HG03196 (cell line): ENCODE measurements around the gene RAB5IF.
"Not testable (repeated sequence)": the region's sequence is repeated elsewhere in the genome, so short reads cannot be mapped to it uniquely, and the experiment has no call there.

Source experiments
- ATAC-seq: cut with Tn5 transposase; IDR thresholded peaks from one replicate; pipeline ENCODE4 v1.9.1; 2021; ENCODE audit not compliant: unreplicated experiment

RAB5IF gene

DNA sequence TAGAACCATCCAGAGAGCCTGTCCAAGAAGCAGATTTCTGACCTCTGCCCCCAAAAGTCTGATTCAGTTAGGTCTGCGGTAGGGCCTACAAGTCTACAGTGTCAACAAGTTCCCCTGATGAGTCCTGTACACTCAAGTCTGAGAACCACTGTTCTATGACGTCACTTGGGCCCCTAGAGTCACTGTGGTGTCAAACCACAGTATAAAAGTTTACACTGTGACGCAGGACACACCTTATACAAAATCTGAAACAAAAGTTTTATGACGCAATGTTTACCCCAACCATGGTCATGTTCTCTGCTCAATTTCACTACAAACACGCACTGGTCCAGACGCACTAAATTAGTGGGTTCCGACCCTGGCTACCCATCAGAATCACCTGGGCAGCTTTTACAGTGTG, 22.5 kb downstream of the RAB5IF start:
- no peak for ATAC-seq

DNA sequence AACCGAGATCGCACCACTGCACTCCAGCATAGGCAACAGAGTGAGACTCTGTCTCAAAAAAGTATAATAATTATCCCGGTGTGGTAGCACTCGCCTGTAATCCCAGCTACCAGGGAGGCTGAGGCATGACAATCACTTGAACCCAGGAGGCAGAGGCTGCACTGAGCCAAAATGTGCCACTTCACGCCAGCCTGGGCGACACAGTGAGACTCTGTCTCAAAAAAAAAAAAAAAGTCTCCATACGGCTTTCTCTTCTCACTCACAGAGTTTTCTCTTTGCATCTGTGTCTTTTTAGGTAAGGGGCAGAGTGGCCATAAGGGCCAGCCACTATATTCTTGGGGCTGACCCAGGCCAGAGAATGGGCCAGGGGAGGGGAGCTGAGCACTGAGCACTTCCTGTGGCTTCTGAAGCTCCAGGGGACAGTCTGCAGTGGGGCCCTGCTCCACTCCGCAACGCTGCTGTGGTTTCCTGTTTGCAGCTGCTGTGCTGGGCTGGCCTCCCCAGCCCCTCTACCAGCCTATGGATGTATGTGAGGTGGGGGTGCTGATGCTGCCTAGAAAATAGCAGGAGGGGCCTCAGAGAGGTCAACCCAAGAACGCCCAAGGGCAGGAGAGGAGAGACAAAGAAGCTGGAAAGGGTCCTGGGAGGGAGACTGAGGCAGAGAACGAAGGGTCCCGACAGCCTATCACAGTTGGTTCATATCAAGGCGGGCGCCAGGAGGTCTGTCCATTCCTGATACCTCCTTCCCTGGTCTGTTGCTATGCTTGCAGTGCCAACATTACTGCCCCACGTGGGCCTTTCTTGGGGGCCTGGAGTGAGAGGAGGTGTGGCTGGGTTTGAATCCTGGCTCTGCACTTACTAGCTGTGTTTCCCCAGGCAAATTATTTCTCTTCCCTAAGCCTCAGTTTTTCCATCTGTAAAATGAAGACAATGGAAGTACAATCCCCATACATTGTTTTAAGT, 24.4 kb downstream of the RAB5IF start:
- no peak for ATAC-seq

GRCh38 chr20:36631646-36632045, 26.1 kb downstream of the RAB5IF start:
- ATAC-seq: no peak

DNA sequence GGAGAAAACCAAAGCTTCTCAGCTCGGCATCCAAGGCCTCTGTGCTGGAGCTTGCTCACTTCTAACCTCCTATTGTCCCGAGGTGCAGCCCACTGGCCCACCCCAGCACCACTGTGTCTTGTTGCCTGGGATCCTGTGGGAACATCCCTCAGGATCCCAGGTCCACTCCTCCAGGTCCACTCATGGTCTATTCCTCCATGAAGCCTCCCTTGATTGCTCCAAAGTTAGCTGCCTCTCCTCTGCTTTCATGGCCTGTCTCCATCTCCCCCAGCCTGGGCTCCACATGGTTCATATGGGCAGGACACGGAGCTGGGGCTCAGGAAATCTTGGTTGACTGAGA, 26.5 kb downstream of the RAB5IF start:
- no peak for ATAC-seq

- ATAC-seq: no peak
Measured at GRCh38 chr20:36632487-36633284, 27.1 kb downstream of the RAB5IF start.

- ATAC-seq: no peak
Measured at GRCh38 chr20:36633285-36633772, 27.8 kb downstream of the RAB5IF start.

GRCh38 chr20:36634342-36634741, 28.8 kb downstream of the RAB5IF start:
- ATAC-seq: no peak

GRCh38 chr20:36638876-36639400, 33.4 kb downstream of the RAB5IF start:
- ATAC-seq: not testable (repeated sequence)

DNA sequence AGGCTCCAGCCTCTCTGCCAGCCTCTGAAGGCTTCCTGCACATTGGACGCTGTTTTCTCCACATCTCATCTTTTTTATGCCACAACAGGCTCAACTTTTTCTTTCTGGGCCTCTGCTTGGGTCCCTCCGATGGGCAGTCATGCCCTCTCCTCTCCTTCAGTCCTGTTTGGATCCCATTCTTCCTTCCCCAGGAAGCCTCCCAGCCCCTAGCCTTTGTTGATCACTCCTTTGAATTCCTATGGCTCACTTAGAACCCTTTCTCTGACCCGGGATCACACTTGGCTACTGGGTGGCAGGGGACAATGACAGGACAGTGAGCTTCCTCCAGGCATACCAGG, 35.9 kb downstream of the RAB5IF start:
- no peak for ATAC-seq

GRCh38 chr20:36642136-36642535, 36.6 kb downstream of the RAB5IF start:
- no peak for ATAC-seq

GRCh38 chr20:36644032-36644705, 38.6 kb downstream of the RAB5IF start:
- ATAC-seq: no peak

DNA sequence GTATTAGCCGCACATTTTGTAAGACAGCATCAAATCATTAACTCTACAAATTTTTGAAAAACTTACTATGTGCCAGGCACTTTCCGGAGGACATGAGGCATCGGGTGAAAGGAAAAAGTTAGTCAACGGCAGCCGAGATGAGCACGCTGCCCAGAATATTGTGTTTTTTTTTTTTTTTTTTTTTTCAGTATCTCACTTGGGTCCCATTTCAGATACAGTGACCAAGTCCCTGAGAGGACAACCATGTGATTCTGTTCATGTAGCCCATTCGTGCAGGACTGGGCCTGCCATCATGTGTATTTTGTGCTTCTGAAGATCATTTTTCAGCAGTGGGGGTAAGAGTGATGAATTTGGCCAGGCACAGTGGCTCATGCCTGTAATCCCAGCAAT, 39.1 kb downstream of the RAB5IF start:
- no peak for ATAC-seq

- no peak for ATAC-seq
Measured at GRCh38 chr20:36645353-36645752, 39.8 kb downstream of the RAB5IF start.

DNA sequence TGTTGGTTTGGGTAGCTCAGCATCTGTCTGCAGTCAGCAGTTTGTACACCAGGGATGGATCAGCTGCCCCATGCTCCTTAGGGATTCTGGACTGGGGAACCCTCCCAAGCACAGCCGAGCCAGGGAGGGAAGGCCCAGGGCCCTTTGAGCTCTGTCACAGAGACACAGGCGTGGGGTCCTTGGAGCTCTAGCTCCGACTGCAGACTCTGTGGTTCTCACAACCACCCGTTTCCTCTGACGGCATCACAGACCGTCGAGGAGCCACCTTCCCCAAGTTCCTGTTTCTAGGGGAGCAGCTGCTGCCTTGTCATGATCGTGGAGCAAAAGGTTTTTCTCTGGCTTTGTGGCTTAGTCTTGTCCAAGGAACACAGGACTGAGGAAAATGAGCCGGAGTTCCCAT, 40.4 kb downstream of the RAB5IF start, which contains the start of gene SLA2:
Gene SLA2 (minus strand): TSS at position 199 of the 400 bp plus-strand sequence. CDS start 4,861 bp downstream, outside the sequence.
- no peak for ATAC-seq

DNA sequence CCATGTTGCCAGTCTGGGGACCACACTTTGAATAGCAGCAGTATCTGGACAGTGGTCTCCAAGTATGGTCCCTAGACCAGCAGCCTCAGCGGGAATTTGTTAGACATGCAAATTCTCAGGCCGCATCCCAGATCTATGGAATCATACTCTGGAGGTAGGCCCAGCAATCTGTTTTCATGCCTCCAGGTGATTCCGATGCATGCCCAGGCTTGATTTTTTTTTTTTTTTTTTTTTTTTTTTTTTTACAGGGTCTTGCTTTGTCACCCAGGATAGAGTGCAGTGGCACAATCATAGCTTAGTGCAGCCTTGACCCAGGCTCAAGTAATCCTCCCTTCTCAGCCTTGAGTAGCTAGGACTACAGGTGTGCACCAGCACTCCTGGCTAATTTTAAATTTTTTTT, 41.1 kb downstream of the RAB5IF start:
- no peak for ATAC-seq

GRCh38 chr20:36647196-36648121, 41.9 kb downstream of the RAB5IF start:
- ATAC-seq: no peak

GRCh38 chr20:36653456-36653855, 47.9 kb downstream of the RAB5IF start:
- ATAC-seq: no peak

GRCh38 chr20:36654506-36654905, 48.9 kb downstream of the RAB5IF start:
- no peak for ATAC-seq

DNA sequence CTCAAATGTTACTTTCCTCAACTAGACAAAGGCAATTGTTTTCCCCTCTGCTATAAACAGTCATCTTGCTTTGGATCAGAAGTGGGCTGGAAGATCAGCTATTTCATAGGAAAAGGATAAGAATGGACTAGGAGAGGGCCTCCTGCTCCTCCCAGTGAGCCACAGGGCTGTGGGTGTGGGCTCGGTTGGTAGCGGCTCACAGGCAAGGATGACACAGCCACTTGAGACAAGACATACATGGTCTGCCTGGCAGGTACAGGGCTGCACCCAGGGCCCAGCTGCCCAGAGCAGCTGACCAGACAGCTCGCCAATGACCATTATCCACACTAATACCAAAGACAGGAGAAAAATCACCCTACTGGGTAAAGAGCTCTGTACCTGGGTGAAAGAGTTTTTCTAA, 49.4 kb downstream of the RAB5IF start:
- no peak for ATAC-seq

GRCh38 chr20:36656733-36657132, 51.2 kb downstream of the RAB5IF start:
- no peak for ATAC-seq
